ENCODE data around the gene CLSTN2.
A peak's percentile ranks its signal among the peaks of the same experiment; 100 is the strongest.

The CLSTN2 gene

DNA sequence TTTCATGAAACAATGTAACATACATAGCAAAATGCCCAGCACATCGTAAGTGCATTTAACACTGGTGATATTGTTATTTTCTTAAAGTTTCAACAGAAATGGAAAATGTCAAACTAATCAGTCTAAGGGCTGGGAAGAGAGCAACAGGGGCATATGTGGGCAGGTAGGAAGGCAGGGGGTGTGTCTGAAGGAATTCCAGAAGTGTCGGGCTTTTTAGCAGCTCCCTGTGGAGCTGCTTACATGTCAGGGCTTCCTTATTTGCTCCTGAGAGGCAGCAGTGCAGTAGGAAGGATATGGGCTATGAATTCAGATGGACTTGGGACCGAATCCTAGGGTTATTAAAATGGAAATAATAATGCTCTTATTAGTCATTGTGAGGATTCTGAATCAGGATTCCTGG, 311.6 kb downstream of the CLSTN2 start:
- no peak for DNase-seq

DNA sequence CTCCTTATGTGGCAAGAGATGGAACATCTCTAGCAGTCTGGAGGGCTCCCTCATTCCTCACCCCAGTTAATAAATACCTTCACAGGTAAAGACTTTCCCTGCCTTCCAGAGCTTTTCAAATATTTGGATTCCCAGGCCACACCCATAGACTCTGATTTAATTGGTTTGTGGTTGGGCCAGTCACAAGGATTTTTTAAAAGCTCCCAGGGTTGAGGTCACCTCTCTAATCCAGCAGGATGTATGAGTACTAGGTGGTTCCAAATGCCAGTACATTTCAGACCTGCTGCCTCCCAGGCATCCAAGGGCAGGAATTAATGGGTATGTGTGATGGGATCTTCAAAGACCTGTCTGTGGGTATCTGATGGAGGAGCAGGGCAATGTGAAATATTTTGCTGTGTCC, 312.8 kb downstream of the CLSTN2 start:
- DNase-seq = no peak

DNA sequence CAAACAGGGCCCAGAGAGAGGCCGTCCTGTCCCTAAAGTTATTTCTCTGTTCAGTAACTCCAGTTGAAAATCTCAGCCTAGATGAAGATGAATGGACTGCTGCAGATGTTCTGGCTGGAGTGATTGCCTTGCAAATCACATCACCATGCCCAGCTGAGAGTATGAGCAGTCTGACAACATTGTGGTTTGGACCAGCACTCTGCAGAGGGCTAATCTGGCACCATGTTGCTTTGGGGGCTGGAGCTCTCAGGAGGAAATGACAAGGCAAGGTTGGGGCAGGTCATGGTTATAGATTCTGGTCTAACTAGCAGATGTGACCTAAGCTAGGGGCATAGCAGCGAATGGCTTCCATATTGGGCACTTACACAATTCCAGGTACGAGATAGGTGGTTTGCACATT, 314.2 kb downstream of the CLSTN2 start:
- no peak for DNase-seq

DNA sequence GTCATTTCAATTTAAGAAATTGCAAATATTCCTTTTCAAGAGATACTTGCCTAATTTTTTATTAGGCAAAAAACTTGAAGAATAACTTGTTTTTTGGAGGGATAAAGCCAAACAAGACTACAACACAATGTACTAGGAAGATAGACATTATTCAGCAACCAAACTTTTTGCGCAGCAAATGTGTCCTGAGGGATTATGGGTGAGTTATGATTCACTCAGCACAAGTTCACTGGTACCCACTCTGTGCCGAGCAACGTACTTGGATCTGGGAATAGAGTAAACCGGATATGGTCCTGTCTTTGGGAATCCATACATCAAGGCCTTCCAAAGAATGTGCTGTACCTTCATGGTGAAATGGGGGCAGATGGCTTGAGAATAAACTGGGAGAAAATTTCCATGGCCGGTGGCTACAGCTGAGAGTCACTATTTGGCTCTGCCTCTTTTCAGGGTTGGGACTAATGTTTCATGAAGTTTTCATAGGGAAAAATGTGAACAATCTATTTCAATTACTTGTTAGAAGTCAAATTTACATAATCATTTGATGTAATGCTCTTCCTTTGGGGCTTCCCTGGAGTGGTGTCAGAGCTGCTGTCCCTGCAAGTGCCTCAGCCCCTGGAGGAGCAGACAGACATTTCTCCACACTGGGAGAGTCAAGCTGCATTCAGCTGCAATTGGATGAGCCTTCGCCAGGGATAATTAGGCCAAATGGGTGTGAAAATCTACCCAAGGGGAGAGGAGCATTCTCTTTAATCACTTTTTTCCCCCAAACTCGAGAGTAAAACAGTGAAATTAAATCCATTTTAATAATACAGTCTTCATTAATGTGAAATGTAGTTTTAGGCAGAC, 315.2 kb downstream of the CLSTN2 start:
- no peak for DNase-seq

DNA sequence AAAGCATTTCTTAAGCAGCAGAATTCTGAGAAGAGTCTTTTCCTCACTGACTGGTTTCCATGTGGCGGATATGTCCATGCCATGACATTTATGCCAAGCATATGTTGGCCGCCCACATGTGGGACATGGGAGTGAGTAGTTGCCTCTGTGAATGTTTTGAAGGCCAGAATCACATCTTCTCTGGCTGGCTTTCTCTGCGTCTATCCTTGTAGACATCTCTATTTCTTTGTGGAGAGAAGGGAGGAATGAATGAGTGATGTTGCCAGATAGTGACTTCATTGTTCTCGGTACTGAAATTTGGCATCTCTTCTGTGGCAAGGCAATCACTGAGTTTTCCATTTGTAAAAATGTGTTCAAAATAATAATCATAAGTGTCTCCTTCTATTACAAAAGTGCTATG, 316.0 kb downstream of the CLSTN2 start:
- DNase-seq = no peak

DNA sequence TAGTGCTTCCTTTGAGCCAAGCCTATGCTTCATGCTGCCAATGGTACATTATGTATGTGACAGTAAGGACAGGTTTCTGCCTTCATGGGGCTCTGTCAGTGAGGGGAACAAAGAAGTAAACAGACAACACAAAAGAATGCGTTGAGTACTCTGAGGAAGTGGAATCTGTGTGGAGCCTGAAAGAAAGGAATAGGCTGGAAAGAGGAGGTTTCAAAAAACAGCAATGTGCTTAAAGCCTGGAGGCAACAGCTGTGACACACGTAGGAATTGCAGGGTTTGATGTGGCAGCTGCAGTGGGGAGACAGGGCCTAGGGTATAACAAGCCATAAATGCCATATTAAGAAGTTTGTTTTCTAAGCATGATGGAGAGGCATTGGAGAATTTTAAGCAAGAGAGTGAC, 316.7 kb downstream of the CLSTN2 start:
- DNase-seq = no peak

DNA sequence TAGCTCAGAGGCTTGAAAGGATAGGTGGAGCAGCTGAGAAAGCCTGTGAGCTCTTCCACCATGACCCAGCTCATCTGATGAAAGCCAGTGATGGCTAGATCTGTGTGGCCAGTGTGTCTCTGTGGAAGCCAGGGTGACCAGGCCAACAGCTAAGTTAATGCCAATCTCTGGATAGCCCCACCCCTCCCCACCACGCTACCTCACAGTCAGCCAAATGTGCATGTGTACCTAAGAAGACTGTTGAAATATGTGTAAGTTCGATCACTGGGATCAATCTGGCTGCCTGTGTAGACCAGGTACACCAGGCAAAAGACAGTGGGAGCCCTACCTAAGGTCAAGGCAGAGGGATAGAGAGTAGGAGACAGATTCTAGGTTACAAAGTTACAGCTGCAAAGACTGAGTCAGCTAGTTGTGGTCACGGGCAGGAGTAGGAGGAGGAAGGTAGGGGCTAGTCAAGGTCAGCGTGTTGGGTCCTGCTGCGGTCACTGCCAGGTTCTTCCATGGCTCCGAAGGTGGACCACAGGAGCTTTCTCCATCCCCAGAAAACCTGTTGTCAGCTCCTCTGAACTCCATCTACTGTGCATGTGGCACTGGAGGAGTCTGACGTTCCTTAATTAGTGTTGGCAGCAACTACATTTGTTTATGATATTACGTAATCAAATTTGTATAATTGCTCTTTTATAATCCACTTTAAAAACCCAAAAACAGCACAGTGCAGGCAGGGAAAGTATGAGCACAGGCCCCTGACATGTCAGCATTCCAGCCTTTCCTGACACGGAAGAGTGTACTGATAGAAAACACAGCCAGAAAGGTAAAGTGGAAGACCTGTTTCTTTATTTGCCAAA, 318.0 kb downstream of the CLSTN2 start:
- DNase-seq = no peak

DNA sequence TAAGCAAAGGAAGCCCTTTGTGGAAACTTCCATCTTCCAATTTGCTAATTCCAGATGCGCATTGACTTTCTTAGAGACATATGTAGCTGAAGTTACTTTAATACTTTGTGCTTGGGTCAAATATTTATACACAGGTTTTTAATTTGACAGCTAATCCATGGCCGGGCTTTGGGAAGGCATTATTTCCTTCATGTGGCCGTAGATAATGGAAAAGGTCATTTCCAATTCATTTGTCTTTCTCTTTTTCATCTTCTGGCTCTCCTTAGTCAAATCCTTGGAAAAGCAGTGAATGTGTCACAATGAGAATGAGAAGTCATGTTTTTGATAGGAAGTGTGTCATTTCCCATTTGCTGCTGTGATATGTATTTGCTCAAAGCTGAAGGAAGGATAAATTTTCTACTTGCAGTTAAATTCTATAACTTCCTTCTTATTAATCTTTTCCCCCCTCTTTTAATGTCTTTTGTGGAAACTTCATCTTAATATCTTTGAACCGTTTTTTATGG, 323.3 kb downstream of the CLSTN2 start:
- no peak for DNase-seq

DNA sequence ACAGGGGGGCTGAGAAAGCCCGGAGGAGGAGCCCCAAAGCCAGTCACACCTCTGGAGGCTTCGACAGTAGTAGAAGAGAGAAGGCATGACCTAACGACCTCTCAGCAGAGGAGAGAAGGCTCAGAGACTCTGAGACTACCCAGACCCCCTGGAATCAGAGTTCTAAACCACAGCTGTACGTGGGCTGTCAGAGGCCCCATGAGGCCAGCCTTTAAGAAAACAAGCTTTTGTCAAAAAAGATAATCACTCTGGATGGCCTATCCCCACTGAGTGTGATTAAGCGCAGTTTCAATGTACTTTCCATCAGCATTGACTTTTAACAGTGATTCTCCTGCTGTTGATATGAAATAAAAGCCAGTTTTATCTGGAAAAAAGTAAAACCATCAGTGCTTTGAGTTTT, 330.3 kb downstream of the CLSTN2 start:
- no peak for DNase-seq

DNA sequence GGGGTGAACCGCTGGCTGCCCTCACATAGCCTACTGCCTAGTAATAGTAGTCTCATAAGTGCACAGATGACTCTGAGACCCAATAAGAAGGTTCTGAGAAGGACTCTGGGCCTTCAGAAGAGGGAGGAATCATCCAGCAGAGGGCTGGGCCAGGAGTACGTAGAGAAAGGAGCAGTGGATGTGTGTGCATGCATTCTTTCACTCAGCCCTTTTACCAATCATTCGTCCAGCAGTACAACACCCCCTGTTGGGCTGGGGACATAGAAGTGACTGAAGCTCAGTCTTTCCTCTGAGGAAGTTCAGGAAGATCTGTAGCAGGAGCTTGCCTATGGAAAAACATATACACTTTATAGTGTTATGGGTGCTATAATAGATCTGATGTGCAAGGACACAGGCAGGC, 333.1 kb downstream of the CLSTN2 start:
- no peak for DNase-seq

DNA sequence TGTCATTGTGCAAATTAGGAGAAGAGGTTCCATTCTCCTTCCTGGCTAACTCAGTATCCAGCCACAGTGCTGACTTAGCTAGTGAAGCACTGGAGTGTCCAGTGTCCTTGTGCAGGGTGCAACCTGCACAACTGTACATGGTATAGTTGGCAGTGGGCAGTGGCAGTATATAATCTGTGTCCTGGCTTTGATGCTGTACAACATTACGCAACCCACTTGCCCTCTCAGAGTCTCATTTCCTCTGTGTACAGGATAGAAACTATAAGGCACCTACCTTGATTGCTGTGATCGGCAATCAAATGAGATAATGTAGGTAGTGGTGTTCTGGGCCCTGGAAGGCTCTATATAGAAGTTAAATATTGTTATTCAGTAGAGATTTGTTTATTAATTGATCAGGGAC, 333.6 kb downstream of the CLSTN2 start:
- no peak for DNase-seq

DNA sequence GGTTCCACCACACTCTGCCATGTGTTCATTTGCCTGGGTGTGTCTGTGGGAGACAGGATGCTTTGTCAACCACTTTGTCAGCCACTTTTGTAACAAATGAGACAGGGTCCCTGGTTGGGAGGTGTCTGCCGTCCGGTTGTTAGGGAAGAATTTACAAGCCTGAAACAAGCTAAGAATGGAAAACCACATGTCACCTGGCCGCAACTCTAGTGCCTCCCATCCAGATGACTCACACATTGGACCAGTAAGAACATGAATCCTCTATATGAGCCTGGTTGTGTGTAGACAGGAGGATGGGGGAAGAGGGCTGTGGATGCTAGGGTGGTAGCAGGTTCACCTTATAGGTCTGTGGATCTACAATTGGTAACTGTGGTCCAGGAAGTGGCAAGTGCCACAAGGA, 335.3 kb downstream of the CLSTN2 start:
- DNase-seq = no peak

DNA sequence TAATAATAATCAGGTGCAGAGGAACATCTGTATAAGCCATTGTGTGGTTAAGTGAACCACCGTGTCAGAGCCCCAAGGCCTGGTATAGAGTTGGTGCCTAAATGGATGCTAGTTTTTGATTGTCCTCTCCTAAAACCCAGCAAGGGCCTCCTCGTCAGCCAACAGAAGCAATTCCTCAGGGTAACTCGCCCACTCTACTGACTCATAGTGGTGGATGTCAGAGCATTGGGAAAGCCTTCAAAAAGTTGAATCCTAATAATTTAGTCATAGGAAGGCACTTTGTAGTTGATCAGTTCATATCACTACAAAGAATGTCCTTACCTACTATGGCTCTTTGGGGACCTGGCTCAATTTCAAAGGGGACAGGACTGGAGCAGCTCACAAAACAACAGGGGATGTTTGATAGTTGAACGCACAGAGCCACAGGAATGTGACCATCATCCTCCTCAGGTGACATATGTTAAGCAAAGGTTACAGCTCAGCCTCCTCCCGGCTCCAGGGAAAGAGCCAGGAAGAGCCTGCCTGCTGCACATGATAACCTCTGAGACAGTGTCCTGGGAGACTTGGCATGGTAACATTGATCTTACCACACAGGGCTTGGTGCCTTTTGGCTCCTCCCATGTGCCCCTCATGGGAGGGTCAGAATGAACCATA, 338.7 kb downstream of the CLSTN2 start:
- no peak for DNase-seq

DNA sequence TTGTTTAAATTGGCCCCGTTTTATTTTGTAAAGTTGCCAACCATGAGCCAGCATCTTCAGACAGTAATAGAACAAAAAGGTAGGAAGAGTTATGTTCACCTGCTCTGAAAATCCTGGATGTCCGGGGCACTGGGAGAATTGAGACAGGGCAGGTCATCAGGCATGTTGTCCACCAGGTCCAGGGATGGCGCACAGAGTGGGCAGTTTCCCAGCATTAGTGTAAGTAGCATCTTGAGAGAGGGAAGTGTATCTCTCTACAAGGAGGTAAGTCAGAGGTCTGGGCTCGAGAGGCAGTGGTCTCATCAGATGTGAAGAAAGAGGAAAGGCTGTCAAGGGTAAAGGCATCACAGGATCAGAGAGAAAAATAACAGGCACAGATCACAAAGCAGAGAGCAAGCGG, 339.4 kb downstream of the CLSTN2 start:
- DNase-seq = no peak

DNA sequence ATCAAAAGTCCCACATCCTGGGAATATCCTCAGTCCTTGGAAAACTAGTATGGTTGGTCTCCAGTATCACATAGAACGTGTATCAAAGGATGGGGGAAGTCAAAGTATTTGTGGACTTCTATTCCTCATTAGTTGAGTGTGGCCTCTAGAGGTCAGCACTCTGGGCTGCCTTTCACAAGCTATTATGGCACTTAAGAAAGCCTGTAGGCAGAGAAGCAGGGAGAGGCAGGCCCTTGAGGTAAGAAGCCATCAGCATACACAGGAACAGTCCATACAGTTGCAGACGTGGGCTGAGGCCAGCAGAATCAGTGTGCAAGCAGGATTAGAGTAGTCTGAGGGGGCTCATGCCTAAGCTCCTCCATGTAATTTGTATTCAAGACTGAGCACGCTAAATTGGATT, 341.7 kb downstream of the CLSTN2 start:
- peak; percentile 15 for DNase-seq

DNA sequence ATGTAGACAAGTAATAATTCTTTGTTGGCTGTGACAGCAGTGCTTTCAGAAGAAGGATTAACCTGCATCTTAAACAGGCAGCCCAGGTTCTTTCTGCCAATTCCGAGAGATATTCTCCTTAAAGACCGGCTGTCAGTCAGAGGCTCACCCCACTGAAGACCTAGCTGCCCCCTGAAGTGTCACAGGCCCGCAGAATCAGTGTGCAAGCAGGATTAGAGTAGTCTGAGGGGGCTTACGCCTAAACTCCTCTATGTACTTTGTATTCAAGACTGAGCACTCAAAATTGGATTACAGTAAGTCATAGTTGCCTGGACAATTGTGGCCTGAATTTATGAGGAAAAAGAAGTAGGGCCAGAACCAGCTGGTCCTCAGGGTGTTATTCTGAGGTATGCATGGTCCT, 342.9 kb downstream of the CLSTN2 start:
- DNase-seq = no peak

DNA sequence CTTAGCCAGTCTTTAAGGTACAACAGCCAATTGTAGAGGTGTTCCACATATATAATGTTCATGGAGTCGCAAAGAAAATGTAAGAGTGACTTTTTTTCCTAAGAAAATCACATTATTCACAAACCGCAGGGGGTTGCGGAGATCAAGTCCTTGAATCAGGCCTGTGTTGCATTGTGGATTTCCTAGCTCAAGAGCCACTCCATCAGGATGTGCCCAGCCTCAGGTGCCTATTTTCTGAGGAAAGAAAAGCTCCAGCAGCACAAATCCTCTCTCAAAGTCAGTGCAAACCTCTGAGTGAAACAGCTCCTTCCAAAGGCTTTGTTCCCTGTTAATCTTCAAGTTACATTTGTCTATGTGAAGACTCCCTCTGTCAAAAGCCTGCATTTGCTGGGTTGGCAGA, 349.4 kb downstream of the CLSTN2 start:
- DNase-seq = no peak

DNA sequence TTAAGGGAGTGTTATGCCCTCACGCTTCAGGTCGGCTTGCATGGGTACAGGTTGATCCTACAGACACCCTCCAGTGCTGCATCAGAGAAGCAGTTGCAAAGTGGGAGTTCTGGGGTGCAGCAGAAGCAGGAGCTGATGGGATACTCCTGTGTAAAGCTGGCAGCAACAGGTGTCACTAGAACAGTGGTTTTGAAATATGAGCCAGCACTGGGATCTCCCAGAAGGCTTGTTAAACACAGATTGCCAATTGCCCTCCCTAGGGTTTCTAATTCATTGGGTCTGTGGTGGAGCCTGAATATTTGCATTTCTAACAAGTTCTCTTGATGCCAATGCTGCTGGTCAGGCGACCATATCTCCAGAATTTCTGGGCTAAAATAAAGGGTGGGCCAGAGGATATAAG, 350.4 kb downstream of the CLSTN2 start:
- peak; percentile 76 for DNase-seq

DNA sequence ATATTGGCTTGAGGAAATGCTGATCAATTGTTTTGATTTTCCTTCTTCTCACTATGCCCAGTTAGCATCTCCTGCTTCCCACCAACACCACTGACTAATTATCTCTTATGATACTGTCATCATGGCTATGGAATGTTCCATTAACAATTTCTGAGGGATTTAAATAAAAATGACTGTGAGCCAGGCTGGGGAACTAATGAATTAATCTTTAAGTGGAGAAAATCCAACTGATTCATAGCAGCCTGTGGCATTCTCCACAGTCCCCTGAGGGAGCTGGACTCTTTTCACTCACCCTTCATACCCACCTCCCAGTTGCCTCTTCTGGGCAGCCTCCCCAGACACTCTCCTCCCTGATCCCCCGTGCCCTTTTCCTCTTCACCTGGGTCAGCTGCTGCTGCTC, 353.6 kb downstream of the CLSTN2 start:
- no peak for DNase-seq

DNA sequence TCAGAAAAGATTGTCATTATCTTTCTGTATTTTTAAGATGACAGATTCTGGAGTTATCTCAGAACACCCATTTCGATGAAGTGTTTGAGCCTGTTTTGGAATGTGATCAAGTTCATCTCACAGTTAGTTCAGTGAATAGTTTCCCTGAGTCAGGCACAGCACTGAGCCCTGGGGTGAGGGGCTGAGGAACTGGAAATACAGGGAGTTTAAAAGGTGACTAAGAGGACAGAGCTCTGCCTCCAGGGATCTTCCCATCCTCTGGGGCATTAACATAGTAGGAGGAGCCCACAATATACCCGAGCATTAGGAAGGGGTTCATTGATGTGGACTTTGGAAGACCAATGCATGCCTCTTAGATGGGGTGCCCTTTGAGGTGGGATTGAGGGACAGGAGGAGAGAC, 355.1 kb downstream of the CLSTN2 start:
- DNase-seq = no peak

DNA sequence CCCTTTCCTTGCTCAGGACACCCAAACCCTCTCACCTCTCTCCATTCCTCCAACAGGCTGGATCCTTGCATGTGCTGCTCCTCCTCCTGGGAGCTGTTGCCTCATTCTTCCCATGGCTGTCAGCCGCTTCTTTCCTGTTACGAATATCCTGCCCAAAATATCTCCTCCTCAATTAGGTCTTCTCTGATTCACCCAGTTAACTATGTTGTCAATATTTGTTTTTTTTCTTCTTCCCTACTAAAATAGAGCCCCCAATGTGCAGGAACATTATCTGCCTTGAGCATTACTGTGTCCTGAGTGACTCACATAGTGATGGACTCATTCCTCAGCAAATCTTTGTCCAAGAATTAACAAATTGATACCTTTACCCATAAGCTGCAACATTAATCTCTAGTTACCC, 357.2 kb downstream of the CLSTN2 start:
- DNase-seq = no peak

DNA sequence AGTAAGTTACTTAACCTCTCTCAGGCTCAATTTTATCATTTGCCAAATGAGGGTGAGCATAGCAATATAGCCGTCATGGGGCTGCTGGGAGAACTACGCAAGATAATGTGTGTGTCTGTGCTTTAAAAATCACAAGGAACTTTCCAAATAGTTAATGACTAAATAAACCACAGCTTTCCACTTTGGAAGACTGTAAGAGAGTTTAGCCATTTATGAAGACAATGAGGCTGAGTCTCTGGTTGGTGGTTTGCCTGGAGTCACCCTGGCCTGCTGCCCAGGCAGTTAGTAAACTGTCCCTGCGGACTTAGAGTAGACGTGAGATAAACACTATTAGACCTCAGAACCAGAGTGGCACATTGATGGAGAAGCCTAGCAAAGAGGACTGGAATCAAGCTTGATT, 357.7 kb downstream of the CLSTN2 start:
- DNase-seq = no peak

DNA sequence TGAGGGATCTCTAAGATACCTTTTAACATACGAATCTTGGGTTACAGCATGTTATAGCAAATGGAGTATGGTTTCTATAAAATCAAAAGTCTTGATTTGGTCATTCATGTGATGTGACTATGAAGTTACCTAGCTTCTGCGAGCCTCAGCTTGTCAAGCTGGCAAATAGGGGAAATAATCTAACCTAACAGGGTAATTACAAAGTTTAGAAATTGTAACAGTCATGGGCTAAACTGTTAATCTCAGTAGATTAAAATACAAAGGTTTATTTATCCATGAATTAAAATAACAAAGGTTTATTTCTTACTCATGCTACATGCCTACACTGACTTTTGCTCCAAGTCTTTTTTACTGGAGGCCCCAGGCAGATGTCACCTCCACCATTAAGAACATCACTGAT, 359.1 kb downstream of the CLSTN2 start:
- no peak for DNase-seq
